Measurements from ENCODE around the gene IDNK. TPM values are rescaled to one million over a fixed set of nuclear protein-coding genes. Genes with fewer than 3 reads are reported as not detected.

The IDNK gene
- total RNA-seq, 1 donor from 2014 or later, result 2.8 TPM

- no peak for DNase-seq
- H3K27ac Mint-ChIP-seq (ENCODE audit: unreplicated experiment), result no peak overlapping the region
- H3K4me3 Mint-ChIP-seq (ENCODE audit: unreplicated experiment), result no peak overlapping the region
- TF ChIP-seq, protein P1, sequence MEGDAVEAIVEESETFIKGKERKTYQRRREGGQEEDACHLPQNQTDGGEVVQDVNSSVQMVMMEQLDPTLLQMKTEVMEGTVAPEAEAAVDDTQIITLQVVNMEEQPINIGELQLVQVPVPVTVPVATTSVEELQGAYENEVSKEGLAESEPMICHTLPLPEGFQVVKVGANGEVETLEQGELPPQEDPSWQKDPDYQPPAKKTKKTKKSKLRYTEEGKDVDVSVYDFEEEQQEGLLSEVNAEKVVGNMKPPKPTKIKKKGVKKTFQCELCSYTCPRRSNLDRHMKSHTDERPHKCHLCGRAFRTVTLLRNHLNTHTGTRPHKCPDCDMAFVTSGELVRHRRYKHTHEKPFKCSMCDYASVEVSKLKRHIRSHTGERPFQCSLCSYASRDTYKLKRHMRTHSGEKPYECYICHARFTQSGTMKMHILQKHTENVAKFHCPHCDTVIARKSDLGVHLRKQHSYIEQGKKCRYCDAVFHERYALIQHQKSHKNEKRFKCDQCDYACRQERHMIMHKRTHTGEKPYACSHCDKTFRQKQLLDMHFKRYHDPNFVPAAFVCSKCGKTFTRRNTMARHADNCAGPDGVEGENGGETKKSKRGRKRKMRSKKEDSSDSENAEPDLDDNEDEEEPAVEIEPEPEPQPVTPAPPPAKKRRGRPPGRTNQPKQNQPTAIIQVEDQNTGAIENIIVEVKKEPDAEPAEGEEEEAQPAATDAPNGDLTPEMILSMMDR (IDR thresholded peaks at IDR 0.05; ENCODE audit: partially characterized antibody, unreplicated experiment), result no peak
- no peaks in the 10 kb centered on the region for H3K9me3 Mint-ChIP-seq (ENCODE audit: unreplicated experiment)
- H3K4me1 Mint-ChIP-seq (ENCODE audit: low read depth, unreplicated experiment), result no peaks in the 10 kb centered on the region
- H3K36me3 Mint-ChIP-seq (ENCODE audit: unreplicated experiment), result no peaks in the 10 kb centered on the region
- H3K27me3 Mint-ChIP-seq (ENCODE audit: unreplicated experiment), result no peaks in the 10 kb centered on the region
These were observed 37.9 kb upstream of the IDNK start for GRCh38 chr9:83584995-83585394.

DNA sequence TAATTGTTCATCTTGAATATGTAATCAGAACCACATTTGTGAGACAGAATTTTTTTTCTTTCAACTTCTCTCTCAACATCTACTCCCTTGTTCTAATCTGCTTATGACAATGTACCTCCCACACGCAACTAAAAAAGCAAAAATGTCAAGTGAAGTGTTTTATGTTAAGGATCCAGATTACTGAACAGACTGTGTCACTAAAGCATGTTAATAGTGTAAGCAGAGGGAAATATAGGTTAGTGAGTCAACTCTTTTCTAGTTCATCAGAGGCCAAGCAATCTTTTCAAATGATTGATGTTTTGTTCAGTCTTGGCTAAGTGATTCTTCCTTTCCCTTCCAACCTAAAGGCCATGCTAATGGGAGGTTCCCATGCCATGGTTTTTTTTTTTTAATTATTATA, 34.7 kb upstream of the IDNK start:
- Mint-ChIP-seq H3K9me3 (ENCODE audit: unreplicated experiment) (no peaks in the 10 kb centered on the region), H3K27ac (ENCODE audit: unreplicated experiment) (no peak overlapping the region), H3K4me1 (ENCODE audit: low read depth, unreplicated experiment) (no peaks in the 10 kb centered on the region), H3K27me3 (ENCODE audit: unreplicated experiment) (no peaks in the 10 kb centered on the region), H3K4me3 (ENCODE audit: unreplicated experiment) (no peak overlapping the region), H3K36me3 (ENCODE audit: unreplicated experiment) (no peaks in the 10 kb centered on the region)
- no peak for DNase-seq
- TF ChIP-seq, protein P1 (IDR thresholded peaks at IDR 0.05; ENCODE audit: partially characterized antibody, unreplicated experiment), result no peak

DNA sequence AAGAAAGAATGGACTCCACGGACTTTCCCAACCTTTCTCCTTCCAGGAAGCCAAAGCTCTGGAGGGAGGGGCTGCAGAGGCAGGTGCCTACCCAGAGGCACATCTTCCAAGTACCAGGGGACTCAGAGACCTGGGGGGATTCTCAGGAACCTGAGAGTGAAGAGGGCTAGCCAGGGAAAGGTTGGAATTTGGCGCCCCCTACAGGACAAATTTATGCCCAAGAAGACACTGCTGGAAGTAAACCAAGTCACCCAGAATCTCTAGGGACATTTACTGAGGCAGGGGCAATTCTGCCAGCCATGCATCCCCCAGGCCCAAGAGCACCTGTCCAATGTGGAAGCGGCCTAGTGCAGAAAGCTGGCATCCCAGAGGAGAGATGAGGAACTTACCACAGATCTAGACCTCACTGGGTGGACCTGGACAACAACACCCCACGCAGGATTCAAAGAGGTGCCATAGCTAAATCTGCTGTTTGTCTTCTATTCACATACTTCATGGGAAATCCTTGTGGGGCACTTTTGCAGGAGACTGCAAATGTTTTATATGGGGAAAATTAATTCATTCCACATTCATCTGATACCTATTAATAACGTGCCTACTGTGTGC, 25.9 kb upstream of the IDNK start:
- DNase-seq, result peak; percentile 30
- Mint-ChIP-seq H3K36me3 (ENCODE audit: unreplicated experiment) (peaks cover 15% of the 10 kb centered on the region), H3K4me3 (ENCODE audit: unreplicated experiment) (no peak overlapping the region), H3K4me1 (ENCODE audit: low read depth, unreplicated experiment) (no peaks in the 10 kb centered on the region), H3K27ac (ENCODE audit: unreplicated experiment) (no peak overlapping the region), H3K27me3 (ENCODE audit: unreplicated experiment) (peaks cover 3% of the 10 kb centered on the region), H3K9me3 (ENCODE audit: unreplicated experiment) (peaks cover 8% of the 10 kb centered on the region)
- TF ChIP-seq, protein P1 (IDR thresholded peaks at IDR 0.05; ENCODE audit: partially characterized antibody, unreplicated experiment), result peak; percentile 80

DNA sequence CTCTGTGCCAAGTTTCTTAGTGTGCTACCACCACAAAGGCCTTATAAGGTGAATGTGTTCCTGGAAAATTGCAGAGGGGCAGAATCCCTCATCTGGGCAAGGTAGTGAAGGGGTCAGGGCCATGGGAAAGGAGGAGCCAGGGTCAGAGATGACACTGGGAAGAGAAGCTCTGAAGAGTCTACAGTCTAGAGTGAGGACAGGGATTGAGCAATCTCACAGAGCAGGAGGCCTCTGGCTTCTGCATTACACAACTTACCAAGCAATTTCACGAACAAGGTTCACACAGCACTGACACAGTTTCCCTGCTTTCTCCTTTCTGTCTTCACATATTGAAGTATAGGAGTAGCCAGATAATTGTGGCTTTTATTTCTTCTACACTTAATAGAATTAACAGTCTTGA, 24.5 kb upstream of the IDNK start:
- Mint-ChIP-seq H3K27ac (ENCODE audit: unreplicated experiment) (no peak overlapping the region), H3K4me1 (ENCODE audit: low read depth, unreplicated experiment) (no peaks in the 10 kb centered on the region), H3K27me3 (ENCODE audit: unreplicated experiment) (peaks cover 3% of the 10 kb centered on the region), H3K36me3 (ENCODE audit: unreplicated experiment) (peaks cover 15% of the 10 kb centered on the region), H3K4me3 (ENCODE audit: unreplicated experiment) (no peak overlapping the region), H3K9me3 (ENCODE audit: unreplicated experiment) (peaks cover 8% of the 10 kb centered on the region)
- TF ChIP-seq, protein P1 (IDR thresholded peaks at IDR 0.05; ENCODE audit: partially characterized antibody, unreplicated experiment), result no peak
- DNase-seq, result no peak

GRCh38 chr9:83599071-83599470, 23.9 kb upstream of the IDNK start:
- Mint-ChIP-seq H3K4me3 (ENCODE audit: unreplicated experiment) (no peak overlapping the region), H3K4me1 (ENCODE audit: low read depth, unreplicated experiment) (no peaks in the 10 kb centered on the region), H3K36me3 (ENCODE audit: unreplicated experiment) (peaks cover 15% of the 10 kb centered on the region), H3K27me3 (ENCODE audit: unreplicated experiment) (peaks cover 3% of the 10 kb centered on the region), H3K9me3 (ENCODE audit: unreplicated experiment) (peaks cover 8% of the 10 kb centered on the region), H3K27ac (ENCODE audit: unreplicated experiment) (no peak overlapping the region)
- DNase-seq, result no peak
- TF ChIP-seq, protein P1 (IDR thresholded peaks at IDR 0.05; ENCODE audit: partially characterized antibody, unreplicated experiment), result no peak

All from glutamatergic neuron (in vitro differentiated cells).